Peyer's patch (tissue), 4 donors: Measurements from ENCODE around the gene CARTPT. TPM values are rescaled to one million over a fixed set of nuclear protein-coding genes. Genes with fewer than 3 reads are reported as not detected.

ENCODE experiments used
- DNase-seq, 3 donors: peaks; one replicate each; pipeline ENCODE4 v3.0.0-alpha.2; 2017 to 2019
- H3K27ac ChIP-seq, 4 donors: fragments of 200-600 bp; sonication (generic); one replicate each; pipeline ENCODE4 v1.5.1; 2016 to 2019
- H3K27me3 ChIP-seq, 2 donors: fragments of 200-600 bp; sonication (generic); one replicate each; pipeline ENCODE4 v1.5.1; 2019
- H3K36me3 ChIP-seq, 3 donors: fragments of 200-600 bp; sonication (generic); one replicate each; pipeline ENCODE4 v1.5.1; 2016 to 2019
- H3K4me1 ChIP-seq, 4 donors: fragments of 200-600 bp; sonication (generic); one replicate each; pipeline ENCODE4 v1.5.1; 2016 to 2019
- H3K4me3 ChIP-seq, 4 donors: fragments of 200-600 bp; sonication (generic); 1 replicate in 3 of 4; 2 replicates in 1 of 4; pipeline ENCODE4 v1.5.1; 2016 to 2019; ENCODE audit warnings: mild to moderate bottlenecking in 1 of 4
- H3K9me3 ChIP-seq, 4 donors: fragments of 200-600 bp; sonication (generic); one replicate each; pipeline ENCODE4 v1.5.1; 2016 to 2019; ENCODE audit warnings: mild to moderate bottlenecking in 1 of 4
- POLR2A ChIP-seq, 2 donors: fragments of 450-650 bp; IDR thresholded peaks; one replicate each; pipeline ENCODE4 v1.5.1; 2017; ENCODE audit warnings: antibody characterized with exemption in 2 of 2, mild to moderate bottlenecking in 2 of 2, moderate library complexity in 2 of 2
- total RNA-seq, 4 donors: library from RNA; depleted of rRNA; stranded (reverse); fragments of >200 nt; gene quantifications; one replicate each; pipeline ENCODE4 v1.1.0, GENCODE V29; 2016
- TF ChIP-seq, protein P1 (sequence below), 6 experiments: fragments of 450-650 bp in 4 of 6; fragments of 200-600 bp in 2 of 6; sonication (generic) in 1 of 6; IDR thresholded peaks; one replicate each; pipeline ENCODE4 v1.5.1; 2017 to 2019; ENCODE audit warnings: antibody characterized with exemption in 6 of 6, mild to moderate bottlenecking in 3 of 6, moderate library complexity in 1 of 6

CARTPT gene
- total RNA-seq, 4 donors from 2014 or later = not detected

DNA sequence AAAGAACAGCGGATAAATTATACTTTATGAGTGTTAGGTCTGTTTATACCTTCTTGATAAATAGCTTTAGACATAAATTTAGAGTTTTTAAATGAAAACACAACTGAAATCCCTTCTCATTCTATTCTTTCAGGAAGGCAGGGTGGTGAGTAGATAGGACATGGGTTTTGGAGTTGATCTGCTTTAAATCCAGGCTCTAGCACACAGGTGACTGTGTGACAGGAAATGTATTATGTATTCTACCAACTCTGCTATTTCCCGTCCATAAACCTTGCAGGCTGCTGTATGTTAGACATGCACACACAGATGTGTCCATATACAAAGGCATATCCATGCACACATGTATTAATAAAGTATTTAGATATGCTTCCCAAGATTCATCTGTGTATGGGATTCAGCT lies 19.3 kb upstream of the CARTPT start:
- H3K36me3 ChIP-seq = no peaks in the 10 kb centered on the region
- no peaks in the 10 kb centered on the region for H3K4me1 ChIP-seq
- no peak for TF ChIP-seq POLR2A (IDR thresholded peaks at IDR 0.05)
- TF ChIP-seq, protein P1, sequence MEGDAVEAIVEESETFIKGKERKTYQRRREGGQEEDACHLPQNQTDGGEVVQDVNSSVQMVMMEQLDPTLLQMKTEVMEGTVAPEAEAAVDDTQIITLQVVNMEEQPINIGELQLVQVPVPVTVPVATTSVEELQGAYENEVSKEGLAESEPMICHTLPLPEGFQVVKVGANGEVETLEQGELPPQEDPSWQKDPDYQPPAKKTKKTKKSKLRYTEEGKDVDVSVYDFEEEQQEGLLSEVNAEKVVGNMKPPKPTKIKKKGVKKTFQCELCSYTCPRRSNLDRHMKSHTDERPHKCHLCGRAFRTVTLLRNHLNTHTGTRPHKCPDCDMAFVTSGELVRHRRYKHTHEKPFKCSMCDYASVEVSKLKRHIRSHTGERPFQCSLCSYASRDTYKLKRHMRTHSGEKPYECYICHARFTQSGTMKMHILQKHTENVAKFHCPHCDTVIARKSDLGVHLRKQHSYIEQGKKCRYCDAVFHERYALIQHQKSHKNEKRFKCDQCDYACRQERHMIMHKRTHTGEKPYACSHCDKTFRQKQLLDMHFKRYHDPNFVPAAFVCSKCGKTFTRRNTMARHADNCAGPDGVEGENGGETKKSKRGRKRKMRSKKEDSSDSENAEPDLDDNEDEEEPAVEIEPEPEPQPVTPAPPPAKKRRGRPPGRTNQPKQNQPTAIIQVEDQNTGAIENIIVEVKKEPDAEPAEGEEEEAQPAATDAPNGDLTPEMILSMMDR (IDR thresholded peaks at IDR 0.05) = no peak
- H3K27me3 ChIP-seq = no peaks in the 10 kb centered on the region
- DNase-seq = no peak
- H3K27ac ChIP-seq = no peak overlapping the region
- no peaks in the 10 kb centered on the region for H3K9me3 ChIP-seq
- H3K4me3 ChIP-seq = no peak overlapping the region

DNA sequence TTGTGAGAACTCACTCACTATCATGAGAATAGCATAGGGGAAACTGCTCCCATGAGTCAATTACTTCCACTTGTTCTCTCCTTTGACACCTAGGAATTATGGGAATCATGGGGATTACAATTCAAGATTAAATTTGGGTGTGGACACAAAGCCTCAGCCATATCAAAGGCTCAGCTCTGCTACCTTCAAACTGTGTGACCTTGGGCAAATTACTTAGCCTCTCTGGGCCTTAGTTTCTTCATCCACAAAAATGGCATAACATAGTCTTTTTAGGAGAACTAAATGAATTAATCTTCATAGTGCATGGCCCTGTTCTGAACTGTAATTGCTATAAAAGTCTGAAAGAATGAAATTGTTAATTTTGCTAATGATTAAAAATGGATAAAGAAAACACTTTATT lies 18.3 kb upstream of the CARTPT start:
- no peak for DNase-seq
- H3K4me1 ChIP-seq = no peaks in the 10 kb centered on the region
- no peaks in the 10 kb centered on the region for H3K9me3 ChIP-seq
- H3K27ac ChIP-seq = no peak overlapping the region
- no peak overlapping the region for H3K4me3 ChIP-seq
- TF ChIP-seq, protein P1 (IDR thresholded peaks at IDR 0.05) = no peak
- no peak for TF ChIP-seq POLR2A (IDR thresholded peaks at IDR 0.05)
- H3K27me3 ChIP-seq = no peaks in the 10 kb centered on the region
- H3K36me3 ChIP-seq = no peaks in the 10 kb centered on the region

DNA sequence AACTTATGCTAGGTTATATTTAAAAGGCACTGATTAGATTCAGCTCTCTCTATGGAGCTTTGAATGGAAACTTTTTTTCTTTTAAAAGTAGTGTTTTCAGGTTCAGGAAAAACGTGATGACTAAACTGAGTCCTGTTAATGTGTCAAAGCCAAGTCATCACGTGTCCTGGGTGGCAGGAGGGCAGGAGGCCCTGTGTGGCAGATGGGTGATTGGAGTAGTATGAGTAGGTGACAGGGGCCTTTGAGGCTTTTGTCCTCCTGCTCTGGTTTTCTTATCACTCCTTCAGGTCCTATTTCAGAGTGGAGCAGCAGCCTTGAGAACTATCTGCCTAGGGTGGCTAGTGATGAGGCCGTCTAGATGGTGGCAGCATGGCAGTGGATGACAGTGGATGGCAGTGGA lies 17.7 kb upstream of the CARTPT start:
- Histone ChIP-seq H3K27ac (no peak overlapping the region), H3K36me3 (no peaks in the 10 kb centered on the region), H3K27me3 (no peaks in the 10 kb centered on the region), H3K4me1 (no peaks in the 10 kb centered on the region), H3K4me3 (no peak overlapping the region), H3K9me3 (no peaks in the 10 kb centered on the region)
- TF ChIP-seq, protein P1 (IDR thresholded peaks at IDR 0.05) = no peak
- TF ChIP-seq POLR2A (IDR thresholded peaks at IDR 0.05) = no peak
- DNase-seq = no peak

DNA sequence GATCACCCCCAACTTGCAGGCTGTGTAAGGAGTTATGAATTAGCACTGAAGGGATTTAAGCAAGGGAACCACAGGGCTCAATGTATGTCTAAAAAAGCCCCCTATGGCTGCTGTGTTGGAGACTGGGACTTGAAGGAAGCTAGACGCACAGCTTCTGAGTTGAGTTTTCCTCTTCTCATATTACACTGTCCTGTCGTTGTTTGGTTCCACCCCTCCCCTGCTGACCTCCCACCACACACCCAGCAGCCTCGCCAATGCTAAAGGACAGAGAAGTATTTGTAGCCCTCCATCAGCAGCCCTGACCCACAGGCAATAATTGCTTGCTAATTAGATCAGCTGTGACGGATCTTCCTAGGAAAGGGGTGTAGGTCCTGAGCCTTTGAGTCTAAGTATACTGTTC lies 15.1 kb upstream of the CARTPT start:
- Histone ChIP-seq H3K27me3 (no peaks in the 10 kb centered on the region), H3K4me3 (no peak overlapping the region), H3K36me3 (no peaks in the 10 kb centered on the region), H3K27ac (no peak overlapping the region), H3K4me1 (no peaks in the 10 kb centered on the region), H3K9me3 (no peaks in the 10 kb centered on the region)
- no peak for TF ChIP-seq POLR2A (IDR thresholded peaks at IDR 0.05)
- TF ChIP-seq, protein P1 (IDR thresholded peaks at IDR 0.05) = no peak
- no peak for DNase-seq

DNA sequence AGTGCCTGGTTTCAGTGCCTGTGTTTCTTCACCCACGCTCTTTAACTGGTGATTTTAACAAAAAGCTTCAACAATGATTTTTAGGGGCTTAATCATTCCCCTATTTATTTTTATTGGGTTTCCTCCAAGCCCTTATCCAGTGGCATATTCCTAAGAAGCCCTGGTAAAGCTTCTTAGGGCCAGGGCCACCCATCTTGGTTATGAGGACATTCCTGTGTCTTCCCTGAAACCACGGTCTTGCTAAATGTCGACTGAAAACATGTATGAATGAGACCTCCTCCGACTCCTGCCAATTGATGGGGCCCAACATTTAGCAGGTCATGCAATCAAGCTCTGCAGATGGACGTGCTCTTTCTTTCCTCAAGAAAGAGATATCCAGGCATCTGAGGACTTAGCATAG lies 13.7 kb upstream of the CARTPT start:
- Histone ChIP-seq H3K4me3 (no peak overlapping the region), H3K36me3 (no peaks in the 10 kb centered on the region), H3K9me3 (no peaks in the 10 kb centered on the region), H3K4me1 (no peaks in the 10 kb centered on the region), H3K27me3 (no peaks in the 10 kb centered on the region), H3K27ac (no peak overlapping the region)
- DNase-seq = no peak
- TF ChIP-seq, protein P1 (IDR thresholded peaks at IDR 0.05) = no peak
- TF ChIP-seq POLR2A (IDR thresholded peaks at IDR 0.05) = no peak

DNA sequence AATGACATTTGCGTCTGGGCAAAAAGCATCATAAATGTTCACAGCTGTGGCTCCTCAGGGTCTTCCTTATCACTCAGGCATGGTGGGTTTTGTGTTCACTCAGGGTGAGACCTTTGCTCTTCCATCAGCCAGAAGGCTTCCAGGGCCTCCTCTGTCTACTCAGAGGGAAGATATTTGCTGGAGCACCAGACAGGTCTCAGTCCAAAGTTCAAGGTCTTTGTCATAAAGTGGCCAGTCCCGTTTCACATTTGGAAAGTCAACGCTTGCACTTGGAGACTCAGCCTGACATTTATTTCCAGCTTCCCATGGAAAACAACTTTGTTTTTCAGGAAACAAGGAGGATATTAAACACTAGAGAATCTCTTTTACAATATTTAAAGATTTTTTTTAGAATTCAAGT lies 12.2 kb upstream of the CARTPT start:
- Histone ChIP-seq H3K4me1 (no peaks in the 10 kb centered on the region), H3K4me3 (no peak overlapping the region), H3K27me3 (no peaks in the 10 kb centered on the region), H3K27ac (no peak overlapping the region), H3K36me3 (no peaks in the 10 kb centered on the region), H3K9me3 (no peaks in the 10 kb centered on the region)
- no peak for DNase-seq
- TF ChIP-seq, protein P1 (IDR thresholded peaks at IDR 0.05) = no peak
- no peak for TF ChIP-seq POLR2A (IDR thresholded peaks at IDR 0.05)
